Endothelial cell of hepatic sinusoid (primary cell): Measurements from ENCODE around the gene MSRB1.
"Not testable (repeated sequence)": the region's sequence is repeated elsewhere in the genome, so short reads cannot be mapped to it uniquely, and the experiment has no call there.

Source experiments
- in situ Hi-C: cut with HindIII; loops from 2 replicates; pipeline ENCODE4 v1.10.0; 2017; ENCODE audit warnings: low sequenced_read_pairs

Gene MSRB1

DNA sequence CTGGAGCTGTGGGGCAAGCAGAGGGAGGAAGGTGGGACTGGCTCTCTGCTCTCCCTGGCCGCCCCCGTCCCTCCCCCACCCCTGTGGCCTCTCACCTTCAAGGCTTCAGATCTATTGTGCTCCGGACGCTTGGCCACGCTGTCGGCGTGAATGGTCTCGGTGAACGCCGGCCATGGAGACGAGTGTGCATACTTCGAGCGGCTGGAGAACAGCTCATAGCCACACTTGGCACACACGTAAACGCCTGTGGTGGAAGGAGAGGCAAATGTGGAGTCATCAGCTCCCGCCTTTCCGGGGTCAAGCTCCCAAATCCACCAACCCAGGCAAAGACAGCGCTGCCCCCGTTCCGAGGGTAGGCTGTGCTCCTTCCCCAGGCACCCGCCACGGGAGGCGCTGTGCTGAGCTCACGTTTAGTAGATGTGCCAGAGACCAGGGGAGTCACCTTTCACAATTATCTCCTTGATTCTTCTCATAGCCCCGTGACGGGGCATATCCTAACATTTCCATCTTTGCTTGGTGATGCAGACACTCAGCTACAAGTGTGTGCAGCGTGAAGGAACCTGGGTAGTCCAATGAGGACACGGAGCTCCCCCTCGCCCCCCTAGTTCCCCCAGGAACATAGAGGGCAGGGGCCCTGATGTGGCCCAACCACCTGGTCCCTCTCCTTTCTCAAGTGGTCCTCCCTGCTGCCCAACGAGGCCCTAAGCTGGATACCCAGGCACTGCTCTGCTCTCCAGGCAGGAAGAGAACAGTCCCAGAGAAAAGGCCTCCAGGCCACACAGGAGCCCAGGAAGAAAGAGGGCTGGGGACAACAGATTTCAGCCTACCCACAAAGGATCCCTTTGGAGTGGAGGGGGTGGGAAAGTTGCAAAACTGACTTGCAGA, 1.6 kb downstream of the MSRB1 start:
- in situ Hi-C loops = no loop called here

DNA sequence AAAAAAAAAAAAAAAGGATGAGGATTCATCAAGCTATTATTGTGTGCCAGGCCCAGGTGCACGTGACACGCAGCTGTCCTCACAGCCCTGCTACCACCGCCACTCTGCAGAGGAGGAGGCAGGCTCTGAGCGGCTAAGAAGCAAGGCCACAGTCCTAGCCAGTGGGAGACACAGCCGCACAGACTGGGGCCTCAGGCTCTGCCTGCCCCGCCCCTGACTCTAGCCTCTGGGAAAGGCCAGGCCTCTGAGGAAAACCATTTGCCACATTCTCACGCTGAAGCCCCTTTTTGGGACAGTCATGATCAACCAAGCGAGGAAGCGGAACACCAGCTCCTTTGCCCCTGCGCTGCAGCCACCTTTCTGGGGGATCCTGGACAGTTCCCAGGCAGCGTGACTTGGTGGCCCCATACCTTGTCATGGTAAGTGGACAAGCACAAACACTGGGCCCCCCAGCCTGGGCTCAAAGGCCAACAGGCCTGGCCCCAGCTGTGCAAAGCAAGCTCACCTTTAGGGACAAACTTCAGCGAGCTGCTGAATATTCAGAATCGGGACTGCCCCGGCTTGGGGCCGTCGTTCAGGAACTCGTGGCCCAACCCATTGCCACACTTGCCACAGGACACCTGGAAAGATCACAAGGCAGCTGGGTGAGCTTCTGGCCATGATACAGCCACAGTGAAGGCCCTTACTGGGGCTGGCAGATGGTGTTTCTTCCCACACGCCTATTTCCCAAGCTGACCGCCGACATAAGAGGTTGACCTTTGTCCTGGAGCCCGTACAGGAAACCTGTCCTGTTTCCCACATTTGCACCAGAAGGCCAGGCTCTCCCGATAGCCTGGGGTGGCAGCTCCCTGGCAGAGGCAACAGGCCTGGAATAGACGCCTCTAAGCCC, 2.5 kb downstream of the MSRB1 start:
- in situ Hi-C loops = no loop called here

DNA sequence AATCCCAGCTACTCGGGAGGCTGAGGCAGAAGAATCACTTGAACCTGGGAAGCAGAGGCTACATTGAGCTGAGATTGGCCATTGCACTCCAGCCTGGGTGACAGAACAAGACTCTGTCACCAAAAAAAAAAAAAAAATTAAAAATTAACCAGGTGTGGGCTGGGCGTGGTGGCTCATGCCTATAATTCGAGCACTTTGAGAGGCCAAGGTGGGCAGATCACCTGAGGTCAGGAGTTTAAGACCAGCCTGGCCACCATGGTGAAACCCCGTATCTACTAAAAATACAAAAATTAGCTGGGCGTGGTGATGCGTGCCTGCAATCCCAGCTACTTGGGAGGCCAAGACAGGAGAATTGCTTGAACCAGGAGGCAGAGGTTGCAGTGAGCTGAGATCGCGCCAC, 3.2 kb downstream of the MSRB1 start:
- in situ Hi-C loops = not testable (repeated sequence)

DNA sequence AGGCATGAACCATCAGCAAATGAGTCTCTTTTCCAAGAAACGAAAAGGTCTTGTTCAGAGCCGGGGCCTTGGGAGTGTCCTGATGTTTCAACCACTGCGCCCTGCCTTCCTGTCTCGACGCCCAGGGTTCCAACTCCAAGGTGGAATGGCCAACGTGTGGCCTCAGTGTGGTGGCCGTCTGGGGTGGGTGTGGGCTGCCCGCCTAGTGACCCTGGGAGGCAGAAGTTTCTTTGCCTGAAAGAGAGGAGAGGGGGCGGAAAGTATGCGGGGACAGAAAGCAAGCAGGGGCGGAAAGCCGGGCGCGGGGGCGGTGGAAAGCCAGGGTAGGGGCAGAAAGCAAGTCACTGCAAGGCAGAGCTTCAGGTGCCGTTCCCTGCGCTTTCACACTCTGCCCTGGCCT, 4.1 kb downstream of the MSRB1 start:
- in situ Hi-C loops = no loop called here

DNA sequence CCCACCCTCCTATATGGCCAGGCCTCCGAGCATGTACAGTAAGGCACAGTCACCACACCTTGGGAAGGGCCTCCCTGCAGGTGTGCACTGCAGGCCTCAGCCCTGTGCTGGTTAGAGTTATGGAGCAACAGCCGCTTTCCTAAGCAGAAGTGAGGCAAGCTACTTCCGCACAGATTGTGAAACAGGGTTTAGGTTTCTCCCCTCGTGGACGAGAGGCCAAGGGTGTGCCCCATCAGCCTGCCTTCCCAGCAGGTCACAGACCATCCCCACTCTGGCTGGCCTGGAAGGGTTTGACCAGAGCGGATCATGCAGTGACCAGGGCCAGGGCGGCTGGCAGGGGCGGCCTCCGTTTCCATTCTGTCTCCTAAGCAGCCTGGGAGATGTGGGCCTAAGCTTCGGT, 4.7 kb downstream of the MSRB1 start:
- in situ Hi-C loops = no loop called here

DNA sequence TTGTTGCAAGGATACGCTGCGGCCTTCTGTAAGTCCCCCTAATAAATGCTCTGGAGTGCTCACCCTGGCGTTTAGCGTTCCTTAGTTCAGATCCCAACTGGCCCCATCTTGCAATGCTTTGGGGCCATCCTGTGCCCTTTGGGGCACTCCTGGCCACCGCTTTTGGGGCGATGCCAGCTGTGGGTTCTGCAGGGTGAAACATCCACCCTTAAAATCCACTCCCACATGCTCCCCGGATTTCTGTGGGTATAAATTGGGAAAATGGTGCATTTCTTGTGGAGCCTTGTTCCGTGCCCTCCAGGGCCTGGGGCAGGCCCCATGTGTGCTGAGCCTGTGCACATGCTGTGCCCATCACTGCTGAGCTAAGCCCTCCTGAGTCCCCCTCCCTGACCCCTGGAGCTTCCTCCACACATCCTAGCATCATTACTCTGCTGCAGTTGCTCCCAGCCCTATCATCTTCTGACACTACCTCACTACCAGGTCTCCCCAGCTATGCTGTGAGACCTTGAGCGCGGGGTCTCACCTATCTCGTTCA, 6.0 kb downstream of the MSRB1 start:
- in situ Hi-C loops = no loop called here

DNA sequence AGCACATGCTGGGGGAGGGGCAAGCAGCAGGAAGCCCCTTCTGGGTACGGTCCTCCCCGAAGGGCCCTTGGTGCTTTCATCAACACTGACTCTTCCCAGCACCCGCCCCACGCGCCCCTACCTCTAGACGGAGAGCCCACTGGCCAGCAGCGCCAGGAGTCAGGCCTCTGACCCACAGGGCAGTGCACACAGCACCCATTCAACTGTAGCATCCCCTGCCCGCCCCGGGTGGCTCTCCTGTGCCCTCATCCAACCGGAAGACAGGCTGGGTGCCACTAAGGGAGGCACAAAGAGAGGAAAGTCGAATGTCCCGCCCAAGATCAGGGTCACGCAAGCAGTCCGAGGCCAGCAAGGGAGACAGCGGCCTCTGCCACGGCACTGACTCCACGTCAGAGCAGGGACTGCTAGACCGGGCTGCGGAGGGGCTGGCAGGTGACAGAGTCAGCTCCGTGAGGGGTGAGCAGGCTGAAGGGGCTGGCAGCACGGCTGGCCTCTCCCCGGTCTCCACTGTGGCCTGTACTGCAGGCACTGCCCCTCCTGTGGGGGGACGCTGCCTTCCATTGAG, 9.8 kb downstream of the MSRB1 start:
- in situ Hi-C loops = no loop called here

DNA sequence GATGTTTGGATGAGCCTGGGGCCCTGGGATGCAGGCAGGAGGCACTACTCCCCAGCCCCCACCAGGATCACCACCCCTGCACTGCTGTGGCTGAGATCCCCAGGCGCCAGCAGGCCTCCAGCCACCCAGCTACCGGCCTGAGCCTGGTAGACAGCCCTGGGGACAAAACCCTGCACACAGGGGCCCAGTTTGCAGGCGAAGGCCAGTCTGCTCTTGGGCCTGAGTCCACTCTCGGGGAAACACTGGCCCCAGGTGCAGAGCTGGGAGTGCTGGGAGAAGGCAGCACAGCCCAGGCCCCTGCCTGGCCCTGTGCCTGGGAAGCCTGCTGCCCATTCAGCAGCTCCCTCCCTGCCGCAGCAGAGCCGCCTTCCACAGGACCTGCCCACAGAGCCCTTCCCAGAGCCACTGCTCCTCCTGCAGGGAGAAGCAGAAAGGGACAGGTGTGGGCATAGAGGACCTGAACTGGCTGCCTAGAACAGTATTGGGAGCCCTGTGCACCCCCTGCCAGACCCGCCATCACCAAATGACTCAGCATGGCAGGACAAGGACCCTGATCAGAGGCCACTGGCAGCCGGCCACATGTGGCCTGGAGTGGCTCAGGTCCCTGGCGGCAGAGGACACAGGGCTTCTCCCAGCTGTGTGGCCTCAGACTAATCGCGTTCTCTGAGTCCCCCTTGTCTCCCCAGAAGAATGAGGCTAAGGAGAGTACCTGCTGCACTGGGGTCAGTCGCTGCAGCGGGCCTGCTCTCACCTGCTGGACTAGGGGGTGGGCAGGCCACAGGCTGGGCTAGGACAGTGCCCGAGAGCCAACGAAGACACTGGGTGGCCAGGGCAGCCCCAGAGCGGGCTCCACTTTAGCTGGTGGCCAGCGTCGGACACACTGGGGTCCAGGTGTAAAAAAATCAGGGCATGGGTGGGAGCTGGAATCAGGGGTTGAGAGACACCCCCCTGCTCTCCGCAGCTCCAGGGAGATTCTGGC, 10.7 kb downstream of the MSRB1 start:
- in situ Hi-C loops = no loop called here

DNA sequence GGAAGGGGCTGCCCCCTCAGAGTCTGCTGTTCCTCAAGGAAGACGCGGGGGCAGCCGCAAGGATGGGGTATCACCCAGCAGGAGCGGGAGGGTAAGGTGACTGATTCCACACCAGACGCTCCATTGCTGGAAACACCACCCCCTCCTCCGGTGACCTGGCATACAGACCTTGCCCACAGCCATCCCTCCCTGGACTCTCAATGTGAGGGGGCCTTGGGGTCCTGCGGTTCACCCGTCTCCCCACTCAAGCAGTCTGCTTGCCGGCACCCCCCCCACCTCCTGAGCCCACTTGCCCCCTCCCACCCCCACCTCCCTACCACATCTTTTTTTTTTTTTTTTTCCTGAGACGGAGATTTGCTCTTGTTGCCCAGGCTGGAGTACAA, 12.7 kb downstream of the MSRB1 start:
- in situ Hi-C loops = no loop called here

DNA sequence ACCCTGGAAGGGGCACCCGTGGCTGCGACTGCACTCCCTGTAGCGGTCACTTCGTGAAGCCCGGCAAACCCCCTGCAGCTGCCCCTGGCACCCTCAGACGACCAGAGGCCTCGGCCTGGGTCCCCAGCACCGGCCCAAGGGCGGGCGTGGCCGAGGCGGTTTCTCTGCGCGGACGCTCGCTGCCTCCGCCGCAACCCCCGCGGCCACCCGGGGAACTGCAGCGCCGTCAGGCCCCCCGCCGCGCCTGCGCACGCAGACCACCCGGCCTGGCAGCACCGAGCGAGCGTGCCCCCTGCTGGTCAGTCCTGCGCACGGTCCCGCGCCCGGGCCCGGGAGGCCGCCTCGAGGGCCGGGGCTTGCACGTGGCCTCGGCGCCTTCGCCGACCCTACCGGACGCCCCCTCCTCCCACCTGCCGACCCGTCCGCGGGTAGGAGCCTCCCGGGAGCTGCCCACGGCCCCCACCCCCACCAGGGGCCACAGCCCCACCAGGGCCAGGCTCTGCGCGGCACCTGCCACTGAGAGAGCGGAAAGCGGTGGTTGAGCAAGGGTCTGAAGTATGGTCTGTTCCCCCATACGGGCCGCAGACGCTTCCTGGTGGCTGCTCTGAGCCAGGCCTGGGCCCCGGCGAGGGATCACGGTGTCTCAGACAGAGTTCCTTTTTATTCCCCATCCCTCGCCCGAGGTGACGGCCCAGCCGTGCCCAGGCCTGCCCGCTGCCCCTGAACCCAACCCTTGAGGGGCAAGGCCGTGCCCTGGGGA, 13.2 kb downstream of the MSRB1 start:
- in situ Hi-C loops = no loop called here

DNA sequence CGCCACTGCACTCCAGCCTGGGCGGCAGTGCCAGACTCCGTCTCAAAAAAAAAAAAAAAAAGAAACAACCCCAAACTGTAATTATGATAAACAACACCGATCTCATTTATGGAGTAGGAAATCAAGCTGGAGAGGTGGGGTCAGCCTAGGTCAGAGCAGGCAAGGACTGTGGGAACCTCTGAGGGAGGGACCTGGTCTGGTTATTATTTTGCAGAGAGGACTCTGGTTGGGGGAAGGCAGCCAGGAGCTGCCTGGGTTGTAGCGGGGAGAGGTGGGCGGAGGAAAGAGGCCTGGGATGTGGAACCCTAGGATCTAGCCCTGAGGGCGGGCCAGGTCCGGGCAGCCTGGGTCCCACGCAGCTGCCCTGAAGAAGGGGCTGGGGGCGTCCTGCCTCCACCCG, 13.9 kb downstream of the MSRB1 start:
- in situ Hi-C loops = no loop called here

DNA sequence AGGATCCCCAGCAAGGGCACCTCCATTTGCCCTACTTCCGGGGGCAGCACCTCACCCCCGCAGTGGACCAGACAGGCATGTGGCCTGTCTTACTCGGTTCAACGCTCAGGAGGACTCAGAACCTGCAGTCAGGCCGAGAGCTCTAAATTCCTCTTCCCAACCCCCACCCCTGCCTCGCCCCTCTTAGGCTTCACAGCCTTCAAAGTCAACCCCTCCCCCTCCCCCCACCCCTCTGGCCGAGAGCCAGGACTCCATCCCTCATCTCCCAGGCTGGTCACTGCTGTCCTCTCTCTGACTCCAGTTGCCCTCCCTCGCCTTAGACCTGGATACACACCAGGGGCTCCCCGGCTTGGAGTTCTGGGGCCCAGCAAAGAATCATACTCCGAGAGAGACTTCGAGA, 16.7 kb downstream of the MSRB1 start:
- in situ Hi-C loops = no loop called here

DNA sequence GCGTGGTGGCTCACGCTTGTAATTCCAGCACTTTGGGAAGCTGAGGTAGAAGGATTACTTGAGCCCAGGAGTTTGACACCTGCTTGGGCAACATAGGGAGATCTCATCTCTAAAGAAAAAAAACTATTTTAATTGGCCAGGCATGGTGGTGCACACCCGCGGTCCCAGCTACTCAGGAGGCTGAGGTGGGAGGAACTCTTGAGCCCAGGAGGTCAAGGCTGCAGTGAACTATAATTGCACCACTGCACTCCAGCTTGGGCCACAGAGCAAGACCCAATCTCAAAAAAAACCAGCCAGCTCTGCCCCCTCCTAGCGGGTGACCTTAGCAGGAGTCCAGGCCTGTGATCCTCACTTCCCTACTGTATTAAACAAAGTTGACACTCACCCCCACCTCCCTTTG, 18.9 kb downstream of the MSRB1 start:
- in situ Hi-C loops = no loop called here

DNA sequence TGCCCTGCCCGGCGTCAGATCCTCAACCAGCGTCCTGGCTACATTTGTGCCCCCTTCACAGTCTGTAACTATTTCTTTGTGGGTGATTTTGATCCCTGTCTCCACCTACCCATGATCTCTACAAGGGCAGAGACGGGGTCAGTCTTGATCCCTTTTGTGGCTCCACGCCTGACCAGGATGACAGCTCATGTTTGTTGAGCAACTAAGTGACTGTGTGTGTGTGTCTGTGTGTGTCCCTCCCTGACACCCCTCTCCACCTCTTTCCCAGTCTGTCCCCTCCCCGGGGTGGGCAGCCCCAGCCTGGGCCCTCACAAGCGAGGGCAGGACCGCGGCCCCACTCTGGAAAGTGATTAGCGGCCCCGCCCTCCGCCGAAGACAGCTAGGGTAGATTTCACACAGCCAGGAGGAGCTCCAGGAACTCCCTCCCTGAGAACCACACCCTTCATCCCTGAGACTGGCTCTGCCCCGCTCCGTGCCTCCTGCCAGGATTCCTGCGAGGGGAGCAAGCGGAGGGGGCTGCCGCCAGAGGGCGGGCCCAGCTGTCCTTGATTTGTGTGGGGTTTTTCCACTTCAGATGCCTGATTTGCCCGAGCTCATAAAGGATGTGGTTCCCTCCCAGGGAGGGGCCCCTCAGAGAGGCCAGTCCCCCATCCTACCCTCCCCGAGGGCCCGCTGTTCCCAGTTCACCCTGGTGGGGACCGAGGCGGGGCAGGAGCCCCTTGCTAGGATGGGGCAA, 19.5 kb downstream of the MSRB1 start:
- in situ Hi-C loops = no loop called here

DNA sequence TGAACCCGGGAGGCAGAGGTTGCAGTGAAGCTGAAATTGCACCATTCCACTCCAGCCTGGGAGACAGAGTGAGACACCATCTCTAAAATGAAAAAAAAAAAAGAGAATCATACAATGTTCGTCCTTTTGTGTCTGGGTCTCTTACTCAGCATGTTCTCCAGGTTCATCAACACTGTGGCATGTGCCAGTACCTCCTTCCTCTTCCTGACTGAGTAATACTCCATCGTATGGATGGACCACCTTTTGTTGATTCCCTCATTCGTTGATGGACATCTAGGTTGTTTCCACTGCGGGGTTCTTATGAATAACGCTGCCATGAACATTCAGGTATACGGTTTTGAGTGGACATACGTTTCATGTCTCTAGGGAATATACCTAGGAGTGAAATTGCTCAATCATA, 20.6 kb downstream of the MSRB1 start:
- in situ Hi-C loops = no loop called here

DNA sequence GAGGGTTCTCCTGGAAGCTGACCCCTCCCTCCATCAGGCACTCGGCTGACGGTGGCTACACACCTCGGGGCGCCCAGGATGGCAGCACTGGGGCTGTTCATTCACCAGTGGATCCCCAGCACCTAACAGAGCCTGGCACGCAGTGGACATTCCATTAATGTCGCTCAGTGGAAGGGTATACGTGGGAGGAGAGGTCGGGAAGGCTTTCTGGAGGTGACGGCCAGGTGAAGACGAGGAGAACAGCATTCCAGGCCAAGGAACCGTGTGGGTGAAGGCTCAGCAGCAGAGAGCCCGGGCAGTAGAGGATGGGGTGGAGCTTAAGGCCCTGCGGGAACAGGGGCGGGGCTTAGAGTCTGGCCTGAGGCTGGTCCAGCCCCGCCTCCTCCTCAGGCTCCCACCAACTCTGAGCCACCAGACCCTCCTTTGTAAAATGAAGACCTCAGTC, 22.2 kb downstream of the MSRB1 start:
- in situ Hi-C loops = no loop called here

DNA sequence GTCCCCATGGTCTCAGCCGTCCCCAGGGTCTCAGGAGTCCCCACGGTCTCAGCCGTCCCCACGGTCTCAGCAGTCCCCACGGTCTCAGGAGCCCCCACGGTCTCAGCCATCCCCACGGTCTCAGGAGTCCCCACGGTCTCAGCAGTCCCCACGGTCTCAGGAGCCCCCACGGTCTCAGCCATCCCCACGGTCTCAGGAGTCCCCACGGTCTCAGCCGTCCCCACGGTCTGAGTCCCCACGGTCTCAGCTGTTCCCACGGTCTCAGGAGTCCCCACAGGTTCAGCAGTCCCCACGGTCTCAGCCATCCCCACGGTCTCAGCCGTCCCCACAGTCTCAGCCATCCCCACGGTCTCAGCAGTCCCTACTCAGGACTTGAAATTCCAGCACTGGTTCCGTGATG, 22.9 kb downstream of the MSRB1 start:
- in situ Hi-C loops = not testable (repeated sequence)

DNA sequence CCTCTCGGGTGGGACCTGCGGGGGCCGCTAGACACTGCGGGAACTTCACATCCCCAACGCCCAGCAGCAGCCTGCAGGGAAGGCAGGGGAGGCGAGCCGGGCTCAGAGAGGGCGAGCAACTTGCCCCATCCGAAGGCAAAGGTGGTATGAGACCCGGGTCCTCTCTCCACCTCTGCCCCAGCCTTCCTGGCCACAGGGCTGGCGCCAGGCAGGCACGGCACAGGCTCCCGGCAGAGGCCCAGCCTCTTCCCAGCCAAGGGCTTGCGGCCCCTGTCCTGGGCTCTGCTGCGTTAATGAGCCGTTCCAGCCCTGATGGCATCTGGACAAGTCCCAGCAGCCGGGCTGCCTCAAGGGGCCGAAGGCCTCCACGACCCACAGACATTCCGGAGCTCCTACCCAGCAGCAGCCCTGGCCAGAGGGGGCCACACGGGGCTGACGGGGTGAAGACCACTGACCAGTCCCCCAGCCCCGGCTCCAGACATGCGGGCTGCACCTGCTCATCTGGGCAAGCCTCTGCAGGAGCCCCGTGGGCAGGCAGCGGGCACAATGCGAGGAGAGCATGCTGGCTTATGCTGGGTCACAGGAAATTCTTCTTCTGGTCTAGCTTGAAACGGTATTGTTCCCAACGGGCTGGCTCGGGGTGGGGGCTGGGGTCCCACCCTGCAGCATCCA, 23.5 kb downstream of the MSRB1 start:
- in situ Hi-C loops = loop anchor here (5.0 kb wide), 1 partner anchor 67 kb away; no protein-coding TSS in a partner anchor
